Upper lobe of left lung (tissue), 4 donors: Measurements from ENCODE around the gene C15orf61.

Source experiments
- CTCF ChIP-seq, 6 experiments: fragments of 450-650 bp in 4 of 6; fragments of 200-600 bp in 2 of 6; sonication (generic) in 2 of 6; IDR thresholded peaks; one replicate each; pipeline ENCODE4 v1.5.1; 2016 to 2019; ENCODE audit warnings: antibody characterized with exemption in 6 of 6
- EP300 ChIP-seq, 4 donors: sonication (generic); formaldehyde crosslinking; IDR thresholded peaks; one replicate each; pipeline ENCODE4 v1.5.1; 2017; ENCODE audit warnings: antibody characterized with exemption in 4 of 4, control low read depth in 2 of 4
- POLR2A ChIP-seq, 4 donors: fragments of 450-650 bp; IDR thresholded peaks; one replicate each; pipeline ENCODE4 v1.5.1; 2016 to 2017; ENCODE audit warnings: antibody characterized with exemption in 4 of 4, mild to moderate bottlenecking in 2 of 4
- POLR2AphosphoS5 ChIP-seq, 2 donors: sonication (generic); formaldehyde crosslinking; IDR thresholded peaks; one replicate each; pipeline ENCODE4 v1.5.1; 2017; ENCODE audit warnings: antibody characterized with exemption in 2 of 2

GRCh38 chr15:67569668-67570067, 48.7 kb downstream of the C15orf61 start:
- TF ChIP-seq POLR2AphosphoS5 (IDR thresholded peaks at IDR 0.05) (no peak), POLR2A (IDR thresholded peaks at IDR 0.05) (no peak), CTCF (IDR thresholded peaks at IDR 0.05) (no peak), EP300 (IDR thresholded peaks at IDR 0.05) (no peak)
